Lower leg skin (tissue), 4 donors: ENCODE measurements around the gene MPHOSPH6. TPM values are rescaled to one million over a fixed set of nuclear protein-coding genes. Genes with fewer than 3 reads are reported as not detected.
"Not testable (repeated sequence)": the region's sequence is repeated elsewhere in the genome, so short reads cannot be mapped to it uniquely, and the experiment has no call there.

Experiments used
- DNase-seq, 2 donors: peaks; one replicate each; pipeline ENCODE4 v3.0.0-alpha.2; 2019; ENCODE audit warnings: low spot score in 2 of 2
- H3K4me3 ChIP-seq: fragments of 200-600 bp; sonication (generic); 2 replicates; pipeline ENCODE4 v1.5.1; 2017; ENCODE audit warnings: mild to moderate bottlenecking, low read depth; ENCODE audit not compliant: poor library complexity, severe bottlenecking
- CTCF ChIP-seq, 3 donors: fragments of 450-650 bp; IDR thresholded peaks; one replicate each; pipeline ENCODE4 v1.5.1; 2016; ENCODE audit warnings: antibody characterized with exemption in 3 of 3, mild to moderate bottlenecking in 3 of 3, moderate library complexity in 2 of 3
- POLR2A ChIP-seq, 2 donors: fragments of 450-650 bp; IDR thresholded peaks; one replicate each; pipeline ENCODE4 v1.6.1; 2016 to 2017; ENCODE audit warnings: antibody characterized with exemption in 2 of 2, mild to moderate bottlenecking in 1 of 2, moderate library complexity in 1 of 2
- WGBS, 2 donors: methylation state at CpG; one replicate each; pipeline ENCODE4 v1.1.5; 2018; 5-methylcytosine and 5-hydroxymethylcytosine counted together
- intact Hi-C: fragments of 100-400 bp; cut with DNase I; formaldehyde crosslinking; loops from one replicate; pipeline ENCODE4 v1.15.0; 2023; ENCODE audit warnings: low total_unique reads
- total RNA-seq, 4 donors: library from RNA; depleted of rRNA; stranded (reverse); fragments of >200 nt; gene quantifications; one replicate each; pipeline ENCODE4 v1.1.0, GENCODE V29; 2016

The MPHOSPH6 gene
- total RNA-seq, 4 donors from 2014 or later = 23.5 to 31.1 (median 28.2) TPM

- TF ChIP-seq POLR2A (IDR thresholded peaks at IDR 0.05) = no peak
- TF ChIP-seq CTCF (IDR thresholded peaks at IDR 0.05) = no peak
- no peak for DNase-seq
- intact Hi-C loops = no loop called here
- H3K4me3 ChIP-seq = no peak overlapping the region
- WGBS, 2 donors = 77 to 96% methylated on average over 1 of the region's 1 CpG
Measured at GRCh38 chr16:82150549-82150948, 19.5 kb downstream of the MPHOSPH6 start.

GRCh38 chr16:82149536-82149935 is 20.5 kb downstream of the MPHOSPH6 start:
- no peak overlapping the region for H3K4me3 ChIP-seq
- TF ChIP-seq POLR2A (IDR thresholded peaks at IDR 0.05) (no peak), CTCF (IDR thresholded peaks at IDR 0.05) (no peak)
- intact Hi-C loops = no loop called here
- 73 to 82% methylated on average over 2 of the region's 2 CpGs for WGBS, 2 donors
- DNase-seq = no peak

GRCh38 chr16:82147546-82147945 is 22.5 kb downstream of the MPHOSPH6 start:
- intact Hi-C loops = no loop called here
- TF ChIP-seq POLR2A (IDR thresholded peaks at IDR 0.05) (no peak), CTCF (IDR thresholded peaks at IDR 0.05) (no peak)
- no peak overlapping the region for H3K4me3 ChIP-seq
- 83 to 98% methylated on average over 5 of the region's 5 CpGs for WGBS, 2 donors
- DNase-seq = no peak

GRCh38 chr16:82146957-82147356 is 23.1 kb downstream of the MPHOSPH6 start:
- intact Hi-C loops = no loop called here
- no peak overlapping the region for H3K4me3 ChIP-seq
- DNase-seq = no peak
- TF ChIP-seq CTCF (IDR thresholded peaks at IDR 0.05) (no peak), POLR2A (IDR thresholded peaks at IDR 0.05) (no peak)
- 82% methylated on average over 5 of the region's 5 CpGs for WGBS, 2 donors

- TF ChIP-seq POLR2A (IDR thresholded peaks at IDR 0.05) (no peak), CTCF (IDR thresholded peaks at IDR 0.05) (no peak)
- intact Hi-C loops = no loop called here
- DNase-seq = no peak
- WGBS, 2 donors = 90 to 93% methylated on average over 2 of the region's 3 CpGs
- H3K4me3 ChIP-seq = no peak overlapping the region
Measured at GRCh38 chr16:82146556-82146955, 23.5 kb downstream of the MPHOSPH6 start.

- 62 to 78% methylated on average over 11 to 19 of the region's 19 CpGs for WGBS, 2 donors
- H3K4me3 ChIP-seq, DNase-seq, intact Hi-C loops: not testable (repeated sequence)
Measured at GRCh38 chr16:82139286-82139571, 30.8 kb downstream of the MPHOSPH6 start.
